OCI-M2 (cell line): ENCODE measurements around the gene TBX18.

Source experiments
- DNase-seq: peaks from one replicate; lab custom pipeline; 2025; ENCODE audit not compliant: unreplicated experiment; lab: John Stamatoyannopoulos, UW

Gene TBX18

GRCh38 chr6:84749181-84749580 lies 15.2 kb downstream of the TBX18 start:
- no peak for DNase-seq

- DNase-seq: no peak
These were observed 16.0 kb downstream of the TBX18 start for GRCh38 chr6:84748376-84748775.

GRCh38 chr6:84743616-84744015 lies 20.8 kb downstream of the TBX18 start:
- DNase-seq: no peak

- DNase-seq: no peak
These were observed 24.0 kb downstream of the TBX18 start for GRCh38 chr6:84740385-84740784.

GRCh38 chr6:84739866-84740208 lies 24.6 kb downstream of the TBX18 start:
- DNase-seq: no peak

- no peak for DNase-seq
These were observed 25.2 kb downstream of the TBX18 start for GRCh38 chr6:84738996-84739865.

GRCh38 chr6:84733889-84734288 lies 30.5 kb downstream of the TBX18 start:
- no peak for DNase-seq

GRCh38 chr6:84731901-84732300 lies 32.5 kb downstream of the TBX18 start:
- no peak for DNase-seq

GRCh38 chr6:84731401-84731800 lies 33.0 kb downstream of the TBX18 start:
- DNase-seq: no peak

- no peak for DNase-seq
These were observed 35.8 kb downstream of the TBX18 start for GRCh38 chr6:84728602-84729001.

GRCh38 chr6:84719152-84719551 lies 45.2 kb downstream of the TBX18 start:
- DNase-seq: no peak

- DNase-seq: no peak
These were observed 46.1 kb downstream of the TBX18 start for GRCh38 chr6:84718038-84718955.

- DNase-seq: no peak
These were observed 55.3 kb downstream of the TBX18 start for GRCh38 chr6:84709121-84709520.

GRCh38 chr6:84707171-84707570 lies 57.2 kb downstream of the TBX18 start:
- DNase-seq: no peak

- no peak for DNase-seq
These were observed 68.2 kb downstream of the TBX18 start for GRCh38 chr6:84696166-84696565.

- DNase-seq: no peak
These were observed 72.3 kb downstream of the TBX18 start for GRCh38 chr6:84691978-84692623.

GRCh38 chr6:84688141-84688873 lies 76.1 kb downstream of the TBX18 start:
- DNase-seq: no peak

GRCh38 chr6:84687431-84687830 lies 77.0 kb downstream of the TBX18 start:
- DNase-seq: no peak

GRCh38 chr6:84685983-84686584 lies 78.3 kb downstream of the TBX18 start:
- no peak for DNase-seq

- no peak for DNase-seq
These were observed 82.6 kb downstream of the TBX18 start for GRCh38 chr6:84681693-84682326.
